NCI-H1930 (cell line): ENCODE results near the gene STIMATE.

Experiments used
- DNase-seq, 2 experiments: peaks; one replicate each; lab custom pipeline; 2025; lab: John Stamatoyannopoulos, UW

The STIMATE gene

GRCh38 chr3:52791366-52791765 is 106.0 kb downstream of the STIMATE start:
- no peak for DNase-seq

GRCh38 chr3:52790741-52791140 is 106.6 kb downstream of the STIMATE start:
- DNase-seq = no peak

GRCh38 chr3:52790337-52790736 is 107.0 kb downstream of the STIMATE start:
- DNase-seq = no peak

- DNase-seq = no peak
Measured at GRCh38 chr3:52789746-52790040, 107.7 kb downstream of the STIMATE start.

GRCh38 chr3:52788890-52789745 is 108.2 kb downstream of the STIMATE start:
- DNase-seq = no peak

GRCh38 chr3:52787672-52788625 is 109.4 kb downstream of the STIMATE start:
- DNase-seq = no peak

GRCh38 chr3:52787246-52787645 is 110.1 kb downstream of the STIMATE start:
- no peak for DNase-seq
